Activated gamma-delta T cell (primary cell): ENCODE results near the gene TENT4B.

Experiments
- DNase-seq: peaks from one replicate; lab custom pipeline; 2025; lab: John Stamatoyannopoulos, UW

The TENT4B gene

GRCh38 chr16:50195756-50196155, 42.6 kb downstream of the TENT4B start:
- DNase-seq, result no peak

- no peak for DNase-seq
Measured at GRCh38 chr16:50197582-50197981, 44.5 kb downstream of the TENT4B start.

GRCh38 chr16:50198802-50199403, 45.8 kb downstream of the TENT4B start:
- DNase-seq, result no peak

GRCh38 chr16:50201787-50202186, 48.7 kb downstream of the TENT4B start:
- DNase-seq, result no peak

- DNase-seq, result no peak
Measured at GRCh38 chr16:50202926-50203624, 50.0 kb downstream of the TENT4B start.

GRCh38 chr16:50203681-50204080, 50.6 kb downstream of the TENT4B start:
- DNase-seq, result no peak

GRCh38 chr16:50204453-50205108, 51.5 kb downstream of the TENT4B start:
- DNase-seq, result no peak

GRCh38 chr16:50207652-50208051, 54.5 kb downstream of the TENT4B start:
- no peak for DNase-seq

- no peak for DNase-seq
Measured at GRCh38 chr16:50208460-50208931, 55.4 kb downstream of the TENT4B start.

- no peak for DNase-seq
Measured at GRCh38 chr16:50209546-50210265, 56.6 kb downstream of the TENT4B start.

GRCh38 chr16:50210266-50211038, 57.3 kb downstream of the TENT4B start:
- DNase-seq, result no peak

GRCh38 chr16:50213939-50214519, 60.9 kb downstream of the TENT4B start:
- no peak for DNase-seq

GRCh38 chr16:50215680-50216079, 62.6 kb downstream of the TENT4B start:
- DNase-seq, result no peak

- no peak for DNase-seq
Measured at GRCh38 chr16:50216231-50216630, 63.1 kb downstream of the TENT4B start.

- DNase-seq, result no peak
Measured at GRCh38 chr16:50219402-50219975, 66.4 kb downstream of the TENT4B start.

- DNase-seq, result no peak
Measured at GRCh38 chr16:50224286-50224685, 71.2 kb downstream of the TENT4B start.

GRCh38 chr16:50227120-50227519, 74.0 kb downstream of the TENT4B start:
- no peak for DNase-seq

GRCh38 chr16:50227665-50228064, 74.6 kb downstream of the TENT4B start:
- DNase-seq, result no peak

- no peak for DNase-seq
Measured at GRCh38 chr16:50228364-50228868, 75.3 kb downstream of the TENT4B start.

- no peak for DNase-seq
Measured at GRCh38 chr16:50229149-50229726, 76.1 kb downstream of the TENT4B start.
